Fibroblast of gingiva (primary cell): ENCODE results near the gene IL23A.

Experiments used
- DNase-seq: peaks from one replicate; pipeline ENCODE4 v3.0.0-alpha.2; 2011; ENCODE audit warnings: low read depth

The IL23A gene

DNA sequence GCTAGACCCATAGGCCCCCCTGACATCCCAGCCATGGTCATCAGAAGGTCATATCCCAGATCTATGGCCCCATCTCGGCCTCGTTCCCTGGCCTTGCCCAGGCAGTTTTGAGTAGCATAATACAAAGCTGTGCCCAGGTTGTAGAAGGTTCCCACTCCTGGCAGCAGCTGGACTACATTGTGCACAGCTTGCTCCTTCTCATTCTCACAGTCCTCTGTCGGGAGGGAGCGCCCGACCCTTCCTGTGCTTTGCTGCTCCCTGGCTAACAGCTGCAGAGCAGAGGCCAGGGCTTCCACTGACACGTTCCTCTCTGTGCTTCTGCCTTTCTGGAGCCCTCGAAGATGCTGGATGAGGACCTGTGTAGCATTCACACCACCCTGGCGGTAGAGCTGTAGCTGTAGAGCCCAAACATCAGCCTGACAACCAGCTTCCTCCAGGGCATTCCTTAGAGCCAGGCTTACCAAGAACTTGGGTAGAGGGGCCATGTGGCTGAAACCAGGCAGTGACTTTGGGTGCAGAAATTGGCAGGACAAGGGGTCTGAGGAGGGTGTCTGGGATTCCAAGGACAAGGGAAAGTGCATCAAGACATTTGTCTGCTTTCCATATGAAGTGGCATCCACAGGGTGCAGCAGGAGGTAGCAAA, 22.9 kb downstream of the IL23A start:
- no peak for DNase-seq

DNA sequence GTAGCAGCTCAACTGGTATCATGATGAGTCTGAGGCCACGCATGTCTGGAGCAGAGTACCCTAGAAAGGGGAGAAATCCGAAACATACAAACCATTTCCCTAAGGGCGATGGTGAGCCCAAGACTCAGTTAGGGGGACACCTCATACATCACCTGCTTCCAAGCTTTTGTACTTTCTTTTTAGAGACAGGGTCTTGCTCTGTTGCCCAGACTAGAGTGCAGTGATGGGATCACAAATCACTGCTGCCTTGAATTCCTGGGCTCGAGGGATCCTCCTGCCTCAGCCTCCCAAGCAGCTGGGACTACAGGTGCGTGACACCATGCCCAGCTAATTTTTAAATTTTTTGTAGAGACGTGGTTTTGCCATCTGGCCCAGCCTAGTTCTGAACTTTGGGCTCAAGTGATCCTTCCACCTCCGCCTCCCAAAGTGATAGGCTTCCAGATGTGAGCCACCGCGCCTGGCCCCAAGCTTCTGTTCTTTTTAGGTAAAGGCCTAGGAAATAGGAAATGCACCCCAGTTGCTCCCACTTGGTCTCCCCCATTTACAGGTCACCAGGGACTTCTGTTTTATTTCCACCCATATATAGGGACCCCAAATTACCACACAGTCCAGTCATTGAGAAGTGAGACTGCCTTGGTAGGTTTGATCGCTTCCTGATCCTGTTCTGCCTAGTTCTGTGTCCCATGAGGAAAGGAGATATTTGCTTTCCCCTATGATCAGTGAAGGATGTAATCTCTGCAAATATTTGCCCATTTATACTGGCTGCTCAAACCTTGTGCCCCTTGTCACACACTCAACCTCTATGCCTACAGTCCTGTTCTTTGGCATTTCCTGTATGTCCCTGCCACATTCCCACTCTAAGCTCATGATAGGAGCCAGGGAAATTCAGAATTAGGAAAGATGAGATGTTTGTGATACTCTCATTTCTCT, 23.7 kb downstream of the IL23A start, which contains the start of gene APOF:
Gene APOF (minus strand): TSS at position 728 of the 930 bp plus-strand sequence. CDS start 112 bp downstream, at position 616.
- no peak for DNase-seq

DNA sequence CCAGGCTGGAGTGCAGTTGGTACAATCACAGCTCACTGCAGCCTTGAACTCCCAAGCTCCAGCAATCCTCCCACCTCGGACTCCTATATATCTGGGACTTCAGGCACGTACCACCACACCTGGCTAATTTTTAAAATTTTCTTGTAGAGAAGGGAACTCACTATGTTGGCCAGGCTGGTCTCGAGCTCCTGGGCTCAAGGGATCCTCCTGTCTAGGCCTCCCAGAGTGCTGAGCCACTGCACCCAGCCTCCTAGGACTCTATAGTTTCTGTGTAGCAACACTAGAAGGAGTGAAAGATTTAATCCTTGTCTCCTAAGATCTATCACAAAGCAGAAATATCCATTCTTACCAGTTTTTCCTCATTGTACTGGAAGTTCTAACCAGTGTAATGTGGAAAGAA, 28.3 kb downstream of the IL23A start:
- DNase-seq = no peak

DNA sequence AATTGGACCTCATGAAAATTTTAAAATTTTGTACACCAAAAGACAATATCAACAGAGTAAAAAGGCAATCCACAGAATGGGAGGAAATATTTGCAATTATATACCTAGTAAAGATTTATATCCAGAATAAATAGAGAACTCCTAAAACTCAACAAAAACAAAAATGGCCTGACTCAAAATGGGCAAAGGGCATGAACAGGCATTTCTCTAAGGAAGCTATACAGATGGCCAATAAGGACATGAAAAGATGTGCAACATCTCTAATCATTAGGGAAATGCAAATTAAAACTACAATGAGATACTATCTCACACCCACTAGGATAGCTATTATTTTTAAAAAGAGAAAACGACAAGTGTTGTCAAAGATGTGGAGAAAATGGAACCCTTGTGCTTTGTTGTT, 34.8 kb downstream of the IL23A start:
- DNase-seq = no peak

DNA sequence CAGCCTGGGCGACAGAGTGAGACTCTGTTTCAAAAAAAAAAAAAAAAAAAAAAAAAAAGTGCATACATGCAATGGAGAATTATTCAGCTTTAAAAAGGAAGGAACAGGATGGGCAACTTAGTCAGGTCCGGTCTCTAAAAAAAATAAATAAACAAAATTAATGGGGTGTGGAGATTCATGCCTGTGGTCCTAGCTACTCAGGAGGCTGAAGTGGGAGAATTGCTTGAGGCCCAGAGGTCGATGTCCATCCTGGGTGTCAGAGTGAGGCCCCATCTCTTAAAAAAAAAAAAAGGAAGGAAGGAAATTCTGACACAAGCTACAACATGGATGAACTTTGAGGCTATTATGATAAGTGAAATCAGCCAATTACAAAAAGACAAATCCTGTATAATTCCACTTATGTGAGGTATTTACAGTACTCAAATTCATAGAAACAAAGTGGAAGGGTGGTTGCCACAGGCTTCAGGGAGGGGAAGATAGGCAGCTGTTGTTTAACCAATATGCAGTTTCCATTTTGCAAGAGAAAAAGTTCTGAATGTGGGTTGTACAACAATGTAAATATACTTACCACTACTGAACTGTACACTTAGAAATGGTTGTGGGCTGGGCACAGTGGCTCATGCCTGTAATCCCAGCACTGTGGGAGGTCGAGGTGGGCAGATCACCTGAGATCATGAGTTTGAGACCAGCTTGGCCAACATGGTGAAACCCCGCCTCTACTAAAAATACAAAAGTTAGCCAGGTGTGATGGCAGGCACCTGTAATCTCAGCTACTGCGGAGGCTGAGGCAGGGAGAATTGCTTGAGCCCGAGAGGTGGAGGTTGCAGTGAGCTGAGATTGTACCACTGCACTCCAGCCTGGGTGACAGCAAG, 36.3 kb downstream of the IL23A start:
- no peak for DNase-seq

DNA sequence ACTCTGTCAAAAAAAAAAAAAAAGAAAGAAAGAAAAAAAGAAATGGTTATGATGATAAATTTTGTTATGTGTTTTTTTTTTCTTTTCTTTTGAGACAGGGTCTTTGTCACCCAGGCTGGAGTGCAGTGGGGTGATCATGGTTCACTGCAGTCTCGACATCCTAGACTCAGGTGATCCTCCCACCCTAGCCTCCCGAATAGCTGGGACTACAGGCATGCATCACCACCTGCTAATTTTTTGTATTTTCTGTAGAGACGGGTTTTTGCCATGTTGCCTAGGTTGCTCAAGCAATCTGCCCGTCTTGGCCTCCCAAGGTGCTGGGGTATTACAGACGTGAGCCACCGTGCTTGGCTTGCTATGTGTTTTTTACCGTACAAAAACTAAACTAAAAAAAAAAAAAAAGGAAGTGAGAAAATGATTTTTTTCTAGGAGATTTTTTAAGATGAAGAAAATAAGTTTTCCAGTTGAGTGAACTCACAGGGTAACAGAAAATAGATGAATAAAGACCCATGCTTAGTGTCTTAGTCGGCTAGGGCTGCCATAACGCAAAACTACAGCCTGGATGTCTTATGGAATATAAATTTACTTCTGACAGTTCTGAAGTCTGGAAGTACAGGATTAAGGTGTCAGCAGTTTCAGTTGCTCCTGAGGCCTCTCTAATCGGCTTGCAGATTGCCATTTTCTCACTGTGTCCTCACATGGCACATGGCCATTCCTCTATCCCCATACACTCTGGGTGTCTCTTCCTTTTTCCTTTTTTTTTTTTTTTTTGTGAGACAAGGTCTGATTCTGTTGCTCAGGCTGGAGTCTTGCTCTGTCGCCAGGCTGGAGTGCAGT, 37.1 kb downstream of the IL23A start:
- DNase-seq = no peak

DNA sequence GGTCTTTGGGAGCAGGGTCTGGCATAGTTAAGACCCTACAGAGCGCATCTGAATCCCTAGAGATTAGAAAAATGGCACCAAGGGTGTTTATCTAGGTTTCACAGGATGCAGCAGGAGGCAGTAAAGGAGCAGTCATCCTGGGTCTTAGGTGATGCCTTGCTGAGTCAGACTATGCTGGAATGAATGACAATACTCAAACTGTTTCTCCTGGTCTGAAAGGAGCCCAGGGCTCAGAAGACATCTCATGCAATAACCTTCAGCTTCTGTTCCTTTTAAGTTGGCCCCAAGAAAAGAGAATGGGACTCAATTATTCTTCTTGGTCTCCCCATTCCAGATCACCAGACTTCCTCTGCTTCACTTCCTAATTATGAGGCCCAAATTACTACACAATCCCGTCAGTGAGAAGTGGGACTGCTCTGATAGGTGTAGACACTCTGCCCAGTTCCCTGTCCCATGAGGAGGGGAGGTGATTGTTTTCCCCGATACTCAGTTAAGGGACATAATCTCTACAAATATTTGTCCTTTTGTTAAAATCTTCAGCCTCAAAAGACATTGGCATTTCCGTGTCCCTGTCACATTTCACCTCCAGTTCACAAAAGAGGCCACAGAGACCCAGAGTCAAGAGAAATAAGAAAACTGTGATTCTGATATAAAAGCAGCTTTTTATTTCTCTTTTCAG, 38.8 kb downstream of the IL23A start:
- no peak for DNase-seq

DNA sequence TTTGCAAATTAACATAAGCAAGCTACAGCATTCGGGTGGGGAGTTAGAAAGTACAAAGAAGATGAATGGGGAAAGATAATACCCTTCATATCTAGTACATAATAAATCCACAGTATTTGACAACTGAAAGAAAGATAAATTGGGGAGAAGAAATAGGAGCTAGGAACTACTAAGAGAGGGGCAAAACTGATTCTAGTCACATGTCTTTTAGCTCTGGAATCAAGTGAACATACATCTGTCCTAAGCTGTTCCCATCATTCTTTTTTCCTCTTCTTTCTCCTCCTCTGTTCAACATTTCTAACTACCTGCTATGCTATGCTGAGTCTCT, 39.3 kb downstream of the IL23A start:
- no peak for DNase-seq

DNA sequence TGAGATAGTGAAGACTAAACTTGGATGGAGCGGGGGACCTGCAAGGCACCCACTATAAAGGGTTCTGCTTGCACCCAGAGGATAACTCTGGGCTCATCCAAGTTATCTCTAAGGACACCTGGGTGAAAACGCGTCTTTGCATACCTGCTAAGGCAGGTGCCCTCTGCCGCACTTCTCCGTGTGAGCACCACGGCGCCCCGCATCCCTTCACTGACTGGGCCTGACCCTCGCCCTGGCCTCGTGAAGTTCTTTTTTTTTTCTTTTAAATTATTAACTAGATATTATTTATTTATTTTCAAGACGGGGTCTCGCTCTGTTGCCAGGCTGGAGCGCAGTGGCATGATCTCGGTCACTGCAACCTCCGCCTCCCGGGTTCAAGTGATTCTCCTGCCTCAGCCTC, 43.9 kb downstream of the IL23A start:
- no peak for DNase-seq

DNA sequence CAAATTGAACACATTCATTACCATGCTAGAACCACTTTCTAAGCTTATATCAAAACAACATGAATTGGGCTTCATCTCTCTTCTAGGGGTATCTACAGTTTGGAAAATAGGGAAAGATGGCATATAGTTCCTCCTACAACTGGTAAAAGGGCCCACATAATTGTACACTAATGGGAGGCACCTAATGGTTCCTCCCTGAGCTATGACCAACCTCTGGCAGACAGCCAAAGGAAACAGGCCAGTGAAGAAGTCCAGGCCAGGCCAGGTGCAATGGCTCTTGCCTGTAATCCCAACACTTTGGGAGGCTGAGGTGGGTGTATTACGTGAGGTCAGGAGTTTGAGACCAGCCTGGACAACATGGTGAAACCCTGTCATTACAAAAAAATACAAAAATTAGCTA, 47.2 kb downstream of the IL23A start:
- DNase-seq = no peak

DNA sequence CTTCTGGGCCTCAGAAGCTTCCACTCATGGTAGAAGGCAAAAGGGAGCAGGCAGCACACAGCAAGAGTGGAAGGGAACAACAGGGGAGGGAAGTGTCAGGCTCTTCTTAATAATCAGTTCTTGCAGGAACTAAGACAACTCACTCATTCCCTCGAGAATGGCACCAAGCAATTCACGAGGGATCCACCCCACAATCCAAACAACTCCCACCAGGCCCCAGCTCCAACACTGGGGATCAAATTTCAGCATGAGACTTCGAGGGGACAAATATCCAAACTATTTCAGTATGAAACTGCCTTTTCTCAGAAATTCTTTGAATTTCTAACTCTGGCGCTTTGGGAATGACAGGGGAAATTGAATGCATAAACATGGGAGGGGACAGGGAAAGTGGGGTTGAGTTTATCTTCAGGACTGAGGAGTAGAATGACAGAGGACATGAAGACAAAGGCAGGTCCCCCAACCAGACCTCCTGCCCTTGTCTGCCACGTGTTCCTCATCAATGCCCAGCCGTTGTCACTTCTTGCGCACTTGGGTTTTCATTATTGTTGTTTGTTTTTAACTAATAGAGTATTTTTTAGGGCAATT, 48.6 kb downstream of the IL23A start:
- peak; percentile 31 for DNase-seq

DNA sequence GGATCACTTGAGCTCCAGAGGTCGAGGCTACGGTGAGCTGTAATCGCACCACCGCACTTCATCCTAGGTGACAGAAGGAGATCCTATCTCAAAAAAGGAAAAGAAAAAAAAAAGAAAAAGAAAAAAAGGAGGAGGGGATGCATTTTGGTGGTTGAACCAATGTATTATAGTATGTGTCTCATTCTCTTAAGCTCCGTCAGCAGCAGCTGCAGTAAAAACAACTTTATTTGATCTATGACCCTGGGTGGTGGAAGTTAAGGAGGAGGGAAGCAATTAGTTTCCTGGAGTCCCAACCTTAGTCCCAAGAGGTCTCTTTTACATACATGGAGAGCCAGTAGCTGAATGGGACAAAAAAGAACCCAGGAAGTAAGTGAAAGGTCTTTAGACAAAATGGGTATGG, 50.7 kb downstream of the IL23A start:
- DNase-seq = no peak
